ENCODE data around the gene HLA-E.

GRCh38 chr6:30452736-30453507 lies 36.4 kb upstream of the HLA-E start:
- TF ChIP-seq EP300 (IDR thresholded peaks at IDR 0.05) (no peak), CTCF (IDR thresholded peaks at IDR 0.05) (no peak), POLR2AphosphoS5 (IDR thresholded peaks at IDR 0.05) (no peak), POLR2A (IDR thresholded peaks at IDR 0.05) (no peak)

Measured in sigmoid colon (tissue), 4 donors.